ENCODE measurements around the gene CEP55. TPM values are rescaled to one million over a fixed set of nuclear protein-coding genes. Genes with fewer than 3 reads are reported as not detected.

The CEP55 gene
- total and polyA plus RNA-seq, 2 of the 8 experiments (the other 6 are each of a cell fraction or from before 2014, with no cell fraction given), result 7.0 to 19.6 TPM

GRCh38 chr10:93518531-93518930, 22.1 kb downstream of the CEP55 start (continued):
- no peak for TF ChIP-seq NRF1 (IDR thresholded peaks at IDR 0.05; ENCODE audit: low read depth, low read length)

Measured in H1 (cell line).